ENCODE measurements around the gene CHRNA4. TPM values are rescaled to one million over a fixed set of nuclear protein-coding genes. Genes with fewer than 3 reads are reported as not detected.
"Not testable (repeated sequence)": the region's sequence is repeated elsewhere in the genome, so short reads cannot be mapped to it uniquely, and the experiment has no call there.

Gene CHRNA4
- total RNA-seq, 1 donor, result not detected

DNA sequence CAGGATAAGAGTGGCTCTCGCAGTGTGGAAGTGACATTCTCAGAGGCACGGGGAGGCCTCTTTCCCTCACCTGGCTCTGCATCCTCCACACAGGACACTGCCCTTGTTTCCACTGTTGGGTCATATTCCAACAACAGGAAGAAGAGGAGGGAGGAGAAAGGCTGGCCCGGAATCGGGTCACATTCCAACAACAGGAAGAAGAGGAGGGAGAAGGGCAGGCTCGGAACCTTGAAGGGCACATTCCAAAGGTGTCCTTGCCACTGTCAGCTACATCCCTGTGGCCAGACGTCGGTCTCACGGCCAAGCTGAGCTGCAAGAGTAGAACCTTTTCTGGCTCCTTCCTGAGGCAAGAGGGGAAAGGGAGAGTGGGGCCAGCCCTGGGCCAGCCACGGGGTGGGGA lies 25.4 kb downstream of the CHRNA4 start:
- H3K4me3 ChIP-seq (ENCODE audit: low read depth, low read length), result no peak overlapping the region
- no peak for DNase-seq (ENCODE audit: low read depth)
- TF ChIP-seq, protein P1, sequence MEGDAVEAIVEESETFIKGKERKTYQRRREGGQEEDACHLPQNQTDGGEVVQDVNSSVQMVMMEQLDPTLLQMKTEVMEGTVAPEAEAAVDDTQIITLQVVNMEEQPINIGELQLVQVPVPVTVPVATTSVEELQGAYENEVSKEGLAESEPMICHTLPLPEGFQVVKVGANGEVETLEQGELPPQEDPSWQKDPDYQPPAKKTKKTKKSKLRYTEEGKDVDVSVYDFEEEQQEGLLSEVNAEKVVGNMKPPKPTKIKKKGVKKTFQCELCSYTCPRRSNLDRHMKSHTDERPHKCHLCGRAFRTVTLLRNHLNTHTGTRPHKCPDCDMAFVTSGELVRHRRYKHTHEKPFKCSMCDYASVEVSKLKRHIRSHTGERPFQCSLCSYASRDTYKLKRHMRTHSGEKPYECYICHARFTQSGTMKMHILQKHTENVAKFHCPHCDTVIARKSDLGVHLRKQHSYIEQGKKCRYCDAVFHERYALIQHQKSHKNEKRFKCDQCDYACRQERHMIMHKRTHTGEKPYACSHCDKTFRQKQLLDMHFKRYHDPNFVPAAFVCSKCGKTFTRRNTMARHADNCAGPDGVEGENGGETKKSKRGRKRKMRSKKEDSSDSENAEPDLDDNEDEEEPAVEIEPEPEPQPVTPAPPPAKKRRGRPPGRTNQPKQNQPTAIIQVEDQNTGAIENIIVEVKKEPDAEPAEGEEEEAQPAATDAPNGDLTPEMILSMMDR (IDR thresholded peaks at IDR 0.05; ENCODE audit: insufficient read depth, low read length), result no peak

DNA sequence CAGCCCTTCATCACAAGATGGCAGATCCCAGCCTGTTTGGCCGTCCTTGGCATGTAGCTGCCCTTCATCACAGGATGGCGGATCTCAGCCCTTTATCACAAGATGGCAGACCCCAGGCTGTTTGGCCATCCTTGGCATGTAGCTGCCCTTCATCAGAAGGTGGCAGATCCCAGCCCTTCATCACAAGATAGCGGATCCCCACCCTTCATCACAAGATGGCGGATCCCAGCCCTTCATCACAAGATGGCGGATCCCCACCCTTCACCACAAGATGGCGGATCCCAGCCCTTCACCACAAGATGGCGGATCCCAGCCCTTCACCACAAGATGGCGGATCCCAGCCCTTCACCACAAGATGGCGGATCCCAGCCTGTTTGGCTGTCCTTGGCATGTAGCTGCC lies 26.1 kb downstream of the CHRNA4 start:
- H3K4me3 ChIP-seq (ENCODE audit: low read depth, low read length); DNase-seq (ENCODE audit: low read depth): not testable (repeated sequence)

DNA sequence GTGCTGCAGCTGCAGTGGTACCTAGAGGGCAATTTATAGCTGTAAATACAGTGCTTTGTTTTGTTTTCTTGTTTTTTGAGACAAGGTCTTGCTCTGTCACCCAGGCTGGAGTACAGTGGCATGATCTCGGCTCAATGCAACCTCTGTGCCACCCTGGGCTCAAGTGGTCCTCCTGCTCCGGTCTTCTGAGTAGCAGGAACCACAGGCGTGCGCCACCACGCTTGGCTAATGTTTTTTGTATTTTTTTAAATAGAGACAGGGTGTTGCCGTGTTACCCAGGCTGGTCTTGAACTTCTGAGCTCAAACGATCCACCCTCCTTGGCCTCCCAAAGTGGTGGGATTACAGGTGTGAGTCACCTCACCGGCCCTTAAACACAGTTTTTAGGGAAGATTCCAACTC lies 26.8 kb downstream of the CHRNA4 start:
- TF ChIP-seq, protein P1 (IDR thresholded peaks at IDR 0.05; ENCODE audit: insufficient read depth, low read length), result no peak
- no peak for DNase-seq (ENCODE audit: low read depth)

DNA sequence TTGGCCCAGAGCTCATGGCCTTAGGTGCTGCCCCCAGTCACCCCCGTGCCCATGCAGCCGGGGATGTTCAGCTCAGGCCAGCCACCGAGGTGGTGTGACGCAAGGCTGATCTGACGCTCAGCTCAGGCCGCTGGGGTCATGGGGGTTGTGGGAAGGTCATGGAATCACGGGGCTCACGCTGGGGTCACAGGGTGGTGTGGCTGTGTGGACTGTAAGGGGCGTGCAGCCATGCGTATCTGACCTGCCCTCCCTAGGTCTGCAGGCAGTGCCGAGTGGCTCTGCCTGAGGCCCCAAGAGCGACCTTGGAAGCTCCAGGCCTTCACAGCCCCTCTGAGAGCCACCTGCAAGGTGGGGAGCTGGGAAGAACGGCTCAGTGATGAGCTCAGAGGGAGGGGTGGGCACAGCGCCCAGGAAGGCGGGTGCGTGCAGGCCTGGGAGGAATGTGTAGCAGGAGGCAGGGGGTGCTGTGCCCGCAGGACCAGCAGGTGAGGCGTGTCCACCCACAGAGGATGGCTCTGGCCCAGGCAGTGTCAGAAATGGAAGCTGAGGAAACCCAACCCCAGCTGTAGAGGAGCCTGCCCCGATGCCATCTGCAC lies 27.8 kb downstream of the CHRNA4 start:
- TF ChIP-seq, protein P1 (IDR thresholded peaks at IDR 0.05; ENCODE audit: insufficient read depth, low read length), result no peak
- no peak for DNase-seq (ENCODE audit: low read depth)

More for the DNA sequence above, 26.8 kb downstream of the CHRNA4 start:
- no peak overlapping the region for H3K4me3 ChIP-seq (ENCODE audit: low read depth, low read length)

DNA sequence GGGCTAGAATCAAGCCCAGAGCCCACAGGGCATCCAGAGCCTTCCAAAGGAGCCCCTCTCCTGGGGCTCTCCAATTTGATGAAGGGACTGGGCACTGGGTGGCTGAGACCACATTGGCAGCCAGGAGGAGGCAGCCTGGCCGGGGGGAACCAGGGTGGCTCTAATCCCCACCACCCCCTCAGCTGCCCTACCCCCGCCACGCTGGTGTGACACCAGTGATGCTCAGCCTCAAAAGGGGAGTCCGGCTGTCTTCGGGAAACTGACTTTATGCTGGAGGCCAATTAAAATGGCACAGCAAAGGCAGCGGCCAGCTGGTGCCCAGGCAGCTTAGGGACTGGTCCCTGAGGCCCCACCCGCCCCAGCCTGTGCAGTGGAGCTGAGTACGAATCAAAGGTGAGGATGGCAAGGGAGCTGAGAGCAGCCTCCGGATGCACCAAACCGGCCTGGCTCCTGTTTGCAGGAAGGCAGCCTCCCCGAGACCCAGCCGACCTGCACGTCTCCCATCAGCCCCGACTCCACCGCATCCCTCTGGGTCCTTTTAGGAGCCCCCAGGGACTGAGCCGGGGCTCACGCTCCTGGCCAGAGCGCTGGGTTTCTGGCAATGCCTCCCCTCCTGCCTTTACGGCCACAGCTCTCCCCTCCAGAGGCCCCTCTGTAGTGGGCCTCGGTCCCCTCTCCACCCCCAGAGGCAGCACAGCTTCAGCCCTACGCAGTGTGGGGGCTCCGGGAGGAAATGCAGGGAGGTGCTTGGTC lies 28.5 kb downstream of the CHRNA4 start:
- TF ChIP-seq, protein P1 (IDR thresholded peaks at IDR 0.05; ENCODE audit: insufficient read depth, low read length), result no peak
- H3K4me3 ChIP-seq (ENCODE audit: low read depth, low read length), result no peak overlapping the region
- DNase-seq (ENCODE audit: low read depth), result no peak

More for the DNA sequence above, 27.8 kb downstream of the CHRNA4 start:
- no peak overlapping the region for H3K4me3 ChIP-seq (ENCODE audit: low read depth, low read length)

DNA sequence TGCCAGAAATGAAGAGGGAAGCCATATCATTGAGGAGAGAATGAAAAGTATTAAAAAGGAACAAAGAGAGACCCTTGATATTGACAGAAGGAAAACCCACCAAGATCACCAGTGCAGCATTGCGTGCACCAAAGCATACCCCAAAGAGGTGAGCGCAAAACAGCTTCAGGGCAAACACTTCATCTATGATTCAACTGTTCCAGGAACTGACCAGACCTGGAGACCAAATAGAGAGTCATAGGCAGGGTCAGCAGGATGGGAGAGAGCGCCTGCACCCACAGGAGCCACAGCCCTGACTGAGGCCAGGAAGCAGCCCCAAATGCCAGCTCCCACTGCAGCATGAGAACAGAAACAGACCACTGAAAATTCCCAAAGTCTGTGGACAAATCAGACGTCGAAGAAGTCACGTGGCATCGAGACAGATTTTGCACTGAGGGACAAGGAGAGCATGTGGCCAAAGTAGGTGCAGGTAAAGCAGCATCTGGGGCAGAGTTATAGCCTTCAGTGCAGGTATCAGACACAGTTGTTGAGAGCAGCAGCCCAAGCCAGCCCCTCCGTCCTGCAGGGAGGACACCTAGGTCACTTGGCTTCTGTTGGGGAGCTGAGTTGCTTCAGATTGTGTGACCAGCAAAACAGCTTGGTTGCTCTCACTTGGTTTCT lies 29.3 kb downstream of the CHRNA4 start:
- DNase-seq (ENCODE audit: low read depth), result no peak
- TF ChIP-seq, protein P1 (IDR thresholded peaks at IDR 0.05; ENCODE audit: insufficient read depth, low read length), result no peak
- H3K4me3 ChIP-seq (ENCODE audit: low read depth, low read length), result no peak overlapping the region

DNA sequence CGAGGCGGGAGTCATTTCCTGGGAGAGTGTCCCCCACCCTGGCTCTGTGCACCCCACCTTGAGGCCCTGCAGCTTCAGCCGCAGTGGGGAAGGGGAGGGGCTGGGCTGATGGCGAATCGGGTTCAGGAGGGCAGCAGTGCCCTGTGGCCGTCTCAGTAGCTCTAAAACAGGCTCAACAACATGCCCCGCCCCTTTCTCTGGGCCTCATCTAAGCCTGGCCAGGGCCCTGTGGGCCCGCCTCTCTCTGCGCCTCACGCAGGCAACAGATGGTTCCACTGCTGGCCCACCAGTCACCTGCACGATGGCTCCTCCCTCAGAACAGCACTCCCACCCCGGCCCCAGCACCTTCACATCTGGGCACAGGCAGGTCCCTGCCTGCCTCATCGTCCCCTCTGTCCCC lies 30.2 kb downstream of the CHRNA4 start:
- no peak overlapping the region for H3K4me3 ChIP-seq (ENCODE audit: low read depth, low read length)
- no peak for DNase-seq (ENCODE audit: low read depth)
- TF ChIP-seq, protein P1 (IDR thresholded peaks at IDR 0.05; ENCODE audit: insufficient read depth, low read length), result no peak
